ENCODE measurements around the gene ANAPC15. TPM values are rescaled to one million over a fixed set of nuclear protein-coding genes. Genes with fewer than 3 reads are reported as not detected.

ANAPC15 gene
- total and polyA plus RNA-seq, 2 of the 13 experiments (the other 11 are each of a cell fraction or from before 2014, with no cell fraction given), result 18.8 to 25.7 TPM

GRCh38 chr11:72080326-72081183 lies 31.9 kb downstream of the ANAPC15 start, which contains the start of the genes LRRC51 and NUMA1 (continued):
- TF ChIP-seq PRDM10 (CRISPR knock-in tag; IDR thresholded peaks at IDR 0.05; ENCODE audit: low read depth), result peak; percentile 54; the same call in 1 of the 2 replicates
- no peak for TF ChIP-seq BATF2 (CRISPR knock-in tag; IDR thresholded peaks at IDR 0.05)
- TF ChIP-seq NFE2 (CRISPR knock-in tag; IDR thresholded peaks at IDR 0.05), result no peak
- peak; percentile 93 for TF ChIP-seq GABPB1 (CRISPR knock-in tag; IDR thresholded peaks at IDR 0.05)
- no peak for TF ChIP-seq SIX1 (CRISPR knock-in tag; IDR thresholded peaks at IDR 0.05; ENCODE audit: borderline replicate concordance)
- TF ChIP-seq ZBTB38 (CRISPR knock-in tag; IDR thresholded peaks at IDR 0.05), result no peak
- TF ChIP-seq ZNF556 (CRISPR knock-in tag; IDR thresholded peaks at IDR 0.05; ENCODE audit: borderline replicate concordance), result no peak; the same call in 1 of the 2 replicates
- 0 out of 4 replicates have a peak, but pooled peaks have one; percentile 8 to 20 for TF ChIP-seq EP300 (IDR thresholded peaks at IDR 0.05; ENCODE audit: low read depth in 2 of 2, low read length in 2 of 2)
- TF ChIP-seq EP300 (CRISPR knock-in tag; IDR thresholded peaks at IDR 0.05; ENCODE audit: borderline replicate concordance), result no peak; the same call in 1 of the 2 replicates
- TF ChIP-seq RAD51 (IDR thresholded peaks at IDR 0.05; ENCODE audit: borderline replicate concordance), result no peak
- no peak for TF ChIP-seq NR2F6 (IDR thresholded peaks at IDR 0.05)
- peak; percentile 12; the same call in 1 of the 2 replicates for TF ChIP-seq NR2F6 (CRISPR knock-in tag; IDR thresholded peaks at IDR 0.05)
- no peak for TF ChIP-seq ISX (CRISPR knock-in tag; conservative IDR thresholded peaks at IDR 0.05)
- no peak for TF ChIP-seq ZNF639 (CRISPR knock-in tag; conservative IDR thresholded peaks at IDR 0.05)
- TF ChIP-seq ZNF136 (CRISPR knock-in tag; IDR thresholded peaks at IDR 0.05; ENCODE audit: low read depth), result no peak
- TF ChIP-seq DRAP1 (CRISPR knock-in tag; IDR thresholded peaks at IDR 0.05), result peak; percentile 85
- TF ChIP-seq ZNF362 (CRISPR knock-in tag; IDR thresholded peaks at IDR 0.05; ENCODE audit: borderline replicate concordance), result no peak
- TF ChIP-seq ZUFSP (CRISPR knock-in tag; IDR thresholded peaks at IDR 0.05; ENCODE audit: borderline replicate concordance), result no peak
- TF ChIP-seq ZNF282 (IDR thresholded peaks at IDR 0.05; ENCODE audit: partially characterized antibody), result no peak
- TF ChIP-seq FOXC1 (CRISPR knock-in tag; IDR thresholded peaks at IDR 0.05; ENCODE audit: borderline replicate concordance), result no peak
